Measurements from ENCODE around the gene PLPP3.

PLPP3 gene

DNA sequence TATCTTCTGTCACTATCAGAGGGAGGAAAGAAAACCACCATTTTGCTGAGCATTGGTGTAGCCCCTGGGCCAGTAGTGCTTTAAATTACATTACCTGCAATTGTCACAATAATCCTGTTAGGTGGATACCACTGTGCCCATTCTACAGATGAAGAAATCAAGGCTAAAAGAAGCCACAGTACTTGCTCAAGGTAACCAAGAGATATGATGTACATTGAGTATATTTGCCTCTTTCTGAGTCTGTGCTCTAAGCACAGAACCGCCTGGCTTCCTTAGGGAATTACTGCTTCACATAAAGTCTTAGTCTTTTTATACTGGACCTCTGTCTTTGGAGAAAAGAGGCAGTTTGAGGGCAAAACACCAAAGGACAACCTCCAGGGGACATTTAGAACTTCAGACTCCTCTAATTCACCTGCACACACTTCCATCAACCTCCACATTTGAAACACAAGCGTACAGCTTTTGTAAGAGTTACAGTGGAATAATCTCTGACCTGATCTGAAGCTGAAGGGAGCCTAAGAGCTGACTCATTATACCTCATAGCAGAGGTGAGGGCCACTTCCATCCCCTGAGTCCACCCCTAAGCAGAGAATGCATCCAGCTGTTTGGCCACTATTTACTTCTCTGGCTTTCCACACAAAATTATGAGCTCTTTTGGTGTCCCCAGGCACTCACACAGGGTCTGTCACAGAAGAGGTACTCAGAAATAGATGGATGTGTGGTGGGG lies 61.8 kb downstream of the PLPP3 start:
- DNase-seq = no peak

- DNase-seq = no peak
These were observed 62.7 kb downstream of the PLPP3 start for GRCh38 chr1:56516539-56517252.

DNA sequence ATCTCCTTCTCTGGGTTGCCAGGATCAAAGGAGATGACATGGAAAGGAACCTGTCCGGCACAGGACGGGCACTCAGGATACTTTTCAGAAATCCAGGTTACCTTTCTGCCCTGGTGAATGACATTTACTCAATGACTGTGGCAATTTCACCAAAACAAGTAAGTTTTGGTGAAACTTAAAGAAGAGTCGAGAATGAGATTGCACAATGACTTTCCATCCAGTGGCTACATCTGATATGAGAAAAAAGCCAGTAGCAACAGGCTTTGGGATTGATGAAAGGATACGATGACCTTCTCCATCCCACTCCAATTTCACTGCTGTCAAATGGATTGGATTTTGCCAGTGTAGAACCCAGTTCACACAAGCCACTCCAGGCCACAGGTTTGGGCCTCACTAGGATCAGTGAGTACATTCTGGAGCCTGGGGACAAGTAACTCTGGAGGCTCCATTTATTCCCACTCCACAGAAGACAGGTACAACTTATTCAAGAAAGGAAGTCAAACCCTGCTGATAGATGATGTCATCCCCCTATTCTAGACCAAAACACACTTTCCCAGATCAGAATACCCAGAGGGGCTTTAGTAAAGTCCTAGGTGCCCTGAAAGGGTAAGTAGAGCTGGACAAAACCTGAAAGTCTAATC lies 63.3 kb downstream of the PLPP3 start:
- no peak for DNase-seq

GRCh38 chr1:56512724-56513494 lies 66.5 kb downstream of the PLPP3 start:
- DNase-seq = no peak

DNA sequence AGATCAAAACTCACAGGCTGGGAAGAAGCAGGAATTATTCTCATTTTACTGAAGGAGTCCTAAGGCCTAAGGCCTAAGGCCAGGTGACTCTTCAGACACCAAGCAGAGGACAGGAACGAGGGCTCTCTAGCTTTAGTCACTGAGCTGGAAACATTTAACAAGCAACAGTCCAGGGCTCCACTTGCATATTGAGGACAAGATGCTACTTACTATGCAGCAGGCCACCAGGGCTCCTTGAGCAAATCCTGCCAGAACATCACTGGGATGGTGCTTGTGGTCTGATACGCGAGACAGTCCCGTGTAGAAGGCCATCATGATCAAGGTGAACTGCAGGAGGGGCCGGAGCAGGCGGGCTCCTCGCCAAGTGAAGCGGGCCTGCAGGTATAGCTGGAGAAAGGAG lies 67.6 kb downstream of the PLPP3 start:
- DNase-seq = no peak

- DNase-seq = no peak
These were observed 68.0 kb downstream of the PLPP3 start for GRCh38 chr1:56511364-56511763.

DNA sequence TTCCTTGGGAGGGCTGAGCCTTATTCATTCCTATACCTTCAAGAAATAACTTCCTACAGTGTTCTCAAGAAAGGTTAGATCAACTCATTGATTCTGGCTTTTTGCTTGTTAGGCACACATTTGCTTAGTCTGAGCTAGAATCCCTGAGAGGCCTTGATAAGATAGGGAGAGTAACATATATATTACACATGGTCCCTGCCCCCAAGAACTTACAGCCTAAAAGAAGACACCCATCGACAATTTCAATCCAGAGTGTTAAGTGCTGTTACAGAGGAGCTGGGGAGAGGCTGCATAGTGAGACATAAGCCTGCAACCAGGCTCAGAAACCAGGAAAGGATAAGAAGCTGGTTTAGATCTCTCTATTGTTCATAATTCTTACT lies 68.7 kb downstream of the PLPP3 start:
- DNase-seq = no peak

DNA sequence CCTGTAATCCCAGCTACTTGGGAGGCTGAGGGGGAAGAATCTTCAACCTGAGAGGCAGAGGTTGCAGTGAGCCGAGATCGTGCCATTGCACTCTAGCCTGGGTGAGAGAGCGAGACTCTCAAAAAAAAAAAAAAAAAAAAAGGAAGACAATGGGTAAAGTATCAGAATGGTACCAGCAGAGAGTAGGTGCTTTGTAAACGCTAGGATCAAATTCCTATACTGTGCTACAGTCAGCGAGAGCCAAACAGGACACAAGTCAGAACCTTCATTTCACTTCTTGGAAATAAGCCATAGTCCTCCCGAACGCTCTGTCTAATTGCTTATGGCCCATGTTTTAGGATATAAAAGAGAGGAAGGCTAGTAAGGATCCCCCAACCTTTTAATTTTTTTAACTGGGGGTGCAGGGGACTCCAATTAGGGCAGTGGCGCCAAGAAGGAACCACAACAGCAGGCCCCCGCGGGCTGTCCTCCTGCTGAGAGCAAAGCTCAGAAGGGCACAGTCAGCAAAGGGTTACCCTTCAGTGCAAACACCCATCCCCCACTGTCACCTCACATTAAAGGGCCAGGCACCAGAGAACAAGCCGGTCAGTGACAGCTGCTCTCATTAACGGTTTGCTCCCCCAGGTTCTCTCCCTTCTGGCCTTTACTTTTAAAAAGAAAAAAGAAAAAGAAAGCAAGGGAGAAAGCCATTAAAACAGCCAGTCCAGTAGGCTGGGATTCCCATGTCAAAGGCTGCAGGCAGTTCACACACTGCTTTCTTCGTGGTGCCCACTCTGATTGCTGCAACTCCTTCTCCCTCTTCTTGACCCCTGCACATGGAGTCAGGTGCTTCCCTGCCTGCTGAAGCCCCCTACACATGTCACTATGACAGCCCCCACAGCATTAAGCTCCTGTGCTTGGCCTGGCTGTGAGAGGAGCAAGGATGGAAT lies 69.4 kb downstream of the PLPP3 start:
- no peak for DNase-seq

DNA sequence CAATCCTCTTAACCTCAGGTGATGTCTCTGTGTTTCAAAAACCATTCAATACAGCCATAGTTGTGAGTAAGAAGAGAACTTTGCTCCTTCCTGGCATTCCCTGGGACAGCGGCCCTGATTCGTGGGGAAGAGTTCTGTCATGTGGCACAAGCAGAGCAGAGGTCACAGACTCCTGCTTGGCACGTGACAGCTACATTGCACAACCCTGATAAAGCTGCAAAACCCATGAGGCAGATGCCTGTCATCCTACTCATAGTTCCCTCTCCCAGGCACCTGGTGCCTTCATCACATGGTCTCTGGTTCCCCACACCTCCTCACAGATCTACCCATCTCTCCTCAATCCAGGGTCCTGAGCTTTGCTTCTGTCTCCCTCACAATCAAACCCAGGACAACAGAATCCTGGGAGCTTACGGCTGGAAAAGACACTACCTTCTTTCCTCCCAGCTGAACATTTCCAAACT lies 70.8 kb downstream of the PLPP3 start:
- DNase-seq = no peak

GRCh38 chr1:56507925-56508522 lies 71.3 kb downstream of the PLPP3 start:
- no peak for DNase-seq

DNA sequence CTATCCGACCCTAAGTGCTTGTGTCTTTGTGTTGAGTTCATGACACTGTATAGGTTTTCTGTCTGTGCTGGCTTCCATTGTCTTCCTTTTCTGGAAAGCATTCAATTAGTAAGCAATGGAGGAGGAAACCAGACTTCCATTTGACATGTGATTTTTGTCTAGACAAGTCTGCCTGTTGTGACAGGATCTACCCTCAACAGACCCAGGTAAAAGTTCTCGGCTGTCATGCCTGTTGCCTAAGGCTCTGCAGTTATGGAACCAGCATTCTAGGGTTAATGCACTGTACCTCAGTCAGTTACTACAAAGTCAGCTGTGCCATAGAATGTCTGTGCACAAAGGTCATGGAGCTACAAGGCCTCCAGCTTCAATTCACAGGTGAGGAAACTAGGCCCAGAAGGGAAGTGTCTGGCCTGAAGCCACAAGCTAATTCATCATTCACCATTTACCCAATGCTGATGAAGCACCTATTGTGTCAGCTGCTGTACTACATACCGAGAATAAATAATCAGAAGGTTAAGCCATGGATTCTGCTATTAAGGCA lies 72.3 kb downstream of the PLPP3 start:
- no peak for DNase-seq

- DNase-seq = no peak
These were observed 73.3 kb downstream of the PLPP3 start for GRCh38 chr1:56505792-56506743.

- DNase-seq = no peak
These were observed 76.6 kb downstream of the PLPP3 start for GRCh38 chr1:56502700-56503245.

- DNase-seq = no peak
These were observed 77.5 kb downstream of the PLPP3 start for GRCh38 chr1:56501888-56502287.

GRCh38 chr1:56501426-56501825 lies 77.9 kb downstream of the PLPP3 start:
- no peak for DNase-seq

GRCh38 chr1:56496821-56497772 lies 82.3 kb downstream of the PLPP3 start:
- no peak for DNase-seq

DNA sequence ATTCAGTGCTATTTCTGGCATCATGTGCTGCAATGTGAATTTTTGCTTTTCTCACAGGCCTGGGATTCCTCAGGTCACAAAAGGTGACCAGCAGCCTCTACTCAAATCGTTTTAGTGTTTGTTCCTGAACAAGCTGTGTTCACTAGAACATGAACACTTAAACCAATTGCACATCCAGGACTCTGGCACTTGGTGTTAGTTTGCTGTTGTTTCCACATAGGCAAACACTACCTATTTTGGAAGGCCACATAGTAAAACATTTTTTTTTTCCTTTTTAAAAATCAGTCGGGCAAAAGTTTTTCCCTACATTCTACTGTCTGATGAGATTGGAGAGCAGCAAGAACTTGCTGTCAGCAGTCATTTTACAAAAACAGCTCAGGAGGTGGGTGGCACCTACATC lies 83.2 kb downstream of the PLPP3 start:
- DNase-seq = no peak

GRCh38 chr1:56495538-56495937 lies 83.8 kb downstream of the PLPP3 start:
- no peak for DNase-seq

GRCh38 chr1:56494306-56494705 lies 85.1 kb downstream of the PLPP3 start:
- no peak for DNase-seq

Data from NCI-H1930 (cell line).